HG03565 (cell line): ENCODE data around the gene ADISSP.

ENCODE experiments used
- ATAC-seq: cut with Tn5 transposase; IDR thresholded peaks from one replicate; pipeline ENCODE4 v1.9.1; 2021; ENCODE audit warnings: mild to moderate bottlenecking, moderate library complexity; ENCODE audit not compliant: unreplicated experiment

ADISSP gene

GRCh38 chr20:3755814-3756480 lies 11.6 kb downstream of the ADISSP start:
- ATAC-seq: no peak

DNA sequence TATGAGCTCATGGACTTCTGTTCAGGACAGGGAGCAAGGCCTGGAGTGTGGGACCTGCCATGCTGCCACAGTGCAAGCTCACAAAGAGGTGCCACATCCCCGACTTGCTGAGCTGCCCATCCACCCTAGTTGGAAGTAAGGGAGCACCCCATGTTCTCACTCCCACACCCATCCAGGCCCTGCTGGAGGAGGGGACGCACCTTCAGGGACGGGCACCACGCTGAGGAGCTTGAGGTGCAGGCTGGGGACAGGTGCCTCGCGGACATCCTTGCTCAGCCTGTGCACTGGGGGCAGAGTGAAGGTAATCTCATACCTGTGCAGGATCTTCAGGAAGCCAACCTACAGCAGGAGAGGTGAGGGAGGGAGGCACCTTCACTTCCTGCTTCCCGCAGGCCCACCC lies 12.3 kb downstream of the ADISSP start:
- ATAC-seq: no peak

GRCh38 chr20:3754276-3754630 lies 13.3 kb downstream of the ADISSP start:
- no peak for ATAC-seq

GRCh38 chr20:3753501-3754275 lies 13.9 kb downstream of the ADISSP start:
- no peak for ATAC-seq

GRCh38 chr20:3753098-3753497 lies 14.5 kb downstream of the ADISSP start:
- no peak for ATAC-seq

GRCh38 chr20:3752386-3752759 lies 15.2 kb downstream of the ADISSP start:
- ATAC-seq: no peak

- no peak for ATAC-seq
Observed at GRCh38 chr20:3751675-3752385, 15.7 kb downstream of the ADISSP start.

DNA sequence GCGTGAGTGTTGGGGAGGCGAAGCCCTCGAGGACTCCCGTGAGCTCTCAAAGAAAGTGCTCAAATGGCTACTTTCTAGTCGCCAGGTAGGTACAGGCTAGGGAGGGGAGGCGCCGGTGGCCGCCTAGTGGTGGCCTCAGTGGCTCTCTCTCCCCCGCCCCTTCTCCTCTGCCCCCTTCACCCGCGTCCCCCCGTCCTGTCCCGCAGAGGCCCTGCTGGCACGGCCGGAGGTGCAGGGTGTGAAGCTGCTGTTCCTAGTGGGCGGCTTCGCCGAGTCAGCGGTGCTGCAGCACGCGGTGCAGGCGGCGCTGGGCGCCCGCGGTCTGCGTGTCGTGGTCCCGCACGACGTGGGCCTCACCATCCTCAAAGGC lies 16.3 kb downstream of the ADISSP start:
- ATAC-seq: no peak

DNA sequence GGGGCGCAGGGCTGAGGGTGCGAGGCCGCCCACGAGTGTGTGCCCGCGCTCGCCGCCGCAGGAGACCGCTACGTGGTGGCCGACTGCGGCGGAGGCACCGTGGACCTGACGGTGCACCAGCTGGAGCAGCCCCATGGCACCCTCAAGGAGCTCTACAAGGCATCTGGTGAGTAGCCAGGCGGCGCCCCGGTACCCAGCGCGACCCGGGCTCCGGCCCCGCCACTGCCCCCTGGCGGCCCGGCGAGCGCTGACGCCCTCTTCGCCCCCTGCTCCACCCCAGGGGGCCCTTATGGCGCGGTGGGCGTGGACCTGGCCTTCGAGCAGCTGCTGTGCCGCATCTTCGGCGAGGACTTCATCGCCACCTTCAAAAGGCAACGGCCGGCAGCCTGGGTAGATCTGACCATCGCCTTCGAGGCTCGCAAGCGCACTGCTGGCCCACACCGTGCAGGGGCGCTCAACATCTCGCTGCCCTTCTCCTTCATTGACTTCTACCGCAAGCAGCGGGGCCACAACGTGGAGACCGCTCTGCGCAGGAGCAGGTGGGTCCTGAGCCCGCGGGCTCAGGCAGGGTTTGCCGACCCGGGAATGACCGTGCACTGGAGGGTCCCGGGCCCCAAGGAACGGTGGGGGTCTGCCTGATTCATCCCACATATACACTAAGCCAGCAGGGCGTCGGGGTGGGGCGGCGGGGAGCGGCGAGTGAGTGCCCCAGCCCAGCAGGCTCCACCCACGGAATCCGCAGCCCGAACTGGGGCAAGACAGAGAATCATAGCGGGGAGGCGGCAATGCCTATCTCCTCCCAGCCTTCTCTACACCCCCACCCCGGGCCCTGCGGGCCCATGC lies 17.6 kb downstream of the ADISSP start:
- no peak for ATAC-seq

GRCh38 chr20:3749087-3749688 lies 18.4 kb downstream of the ADISSP start:
- ATAC-seq: no peak

DNA sequence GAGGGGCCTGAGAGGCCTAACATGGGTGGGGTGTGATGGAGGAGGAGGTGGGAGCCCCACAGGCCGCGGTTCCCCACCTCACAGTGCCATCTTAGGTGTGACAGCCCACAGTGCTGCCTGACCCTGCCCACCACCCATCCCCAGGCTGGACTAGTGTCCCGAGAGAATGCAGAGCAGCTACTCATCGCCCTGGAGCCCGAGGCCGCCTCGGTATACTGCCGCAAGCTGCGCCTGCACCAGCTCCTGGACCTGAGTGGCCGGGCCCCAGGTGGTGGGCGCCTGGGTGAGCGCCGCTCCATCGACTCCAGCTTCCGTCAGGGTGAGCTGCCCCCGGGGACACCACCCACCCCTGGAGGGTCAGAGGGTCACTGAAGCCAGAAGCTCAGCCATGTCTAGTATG lies 19.5 kb downstream of the ADISSP start:
- no peak for ATAC-seq

DNA sequence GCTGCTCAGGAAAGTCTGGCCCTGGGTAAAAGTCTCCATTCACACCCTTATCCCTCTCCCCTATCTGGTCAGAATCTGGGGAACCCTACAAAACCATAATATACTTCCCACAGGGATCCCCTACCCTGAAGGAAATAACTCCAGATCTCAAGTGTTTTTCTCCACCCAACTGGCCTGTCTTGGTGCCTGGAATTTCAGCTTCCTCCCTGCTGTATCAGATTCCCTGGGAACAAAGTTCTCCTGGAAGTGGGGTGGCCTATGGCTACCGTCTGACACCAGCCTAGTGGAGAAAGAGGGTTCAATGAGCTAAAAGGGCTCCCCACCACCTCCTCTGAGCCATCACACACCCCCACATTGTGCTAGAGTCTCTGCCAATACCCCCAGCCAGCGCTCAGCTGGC lies 20.1 kb downstream of the ADISSP start:
- ATAC-seq: no peak

GRCh38 chr20:3745686-3746173 lies 21.8 kb downstream of the ADISSP start:
- ATAC-seq: no peak

GRCh38 chr20:3744806-3745685 lies 22.5 kb downstream of the ADISSP start:
- ATAC-seq: no peak

- no peak for ATAC-seq
Observed at GRCh38 chr20:3744037-3744436, 23.5 kb downstream of the ADISSP start.

- no peak for ATAC-seq
Observed at GRCh38 chr20:3743251-3743650, 24.3 kb downstream of the ADISSP start.

GRCh38 chr20:3741836-3742458 lies 25.6 kb downstream of the ADISSP start:
- no peak for ATAC-seq

DNA sequence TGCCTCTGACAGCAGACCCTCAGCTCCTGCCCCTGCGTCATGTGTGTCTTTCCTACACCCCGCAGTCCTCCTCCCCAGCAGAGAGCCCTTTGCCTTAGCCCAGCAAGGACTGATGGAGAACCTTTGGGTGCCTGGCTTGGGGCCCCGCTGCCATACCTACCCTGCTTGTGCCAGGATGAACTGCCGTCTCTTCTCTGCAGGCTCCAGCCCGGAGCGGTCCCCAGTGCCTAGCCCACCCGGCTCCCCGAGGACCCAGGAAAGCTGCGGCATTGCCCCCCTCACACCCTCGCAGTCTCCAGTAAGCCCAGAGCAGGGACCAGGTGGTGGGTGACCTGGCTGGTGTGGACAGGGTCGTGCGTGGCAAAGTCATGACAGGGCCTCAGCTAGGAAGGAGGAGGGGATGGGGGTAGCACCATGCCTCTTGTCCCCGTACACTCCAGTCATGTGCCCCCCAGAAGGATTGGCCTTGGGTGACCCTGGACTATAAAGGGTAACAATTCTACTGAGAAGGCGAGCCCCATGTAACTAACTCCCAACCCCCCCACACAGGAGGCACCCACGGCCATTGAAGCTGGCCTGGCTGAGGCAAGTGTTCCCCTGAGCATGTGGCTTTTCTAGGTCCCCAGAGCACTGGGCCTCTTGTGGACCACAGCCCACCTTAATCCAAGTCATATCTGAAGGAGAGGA lies 26.8 kb downstream of the ADISSP start:
- ATAC-seq: no peak
